Mesothelial cell of epicardium (in vitro differentiated cells): ENCODE data around the gene FITM1. TPM values are rescaled to one million over a fixed set of nuclear protein-coding genes. Genes with fewer than 3 reads are reported as not detected.

Experiments
- DNase-seq, 2 experiments: peaks; one replicate each; pipeline ENCODE4 v3.0.0; 2021; ENCODE audit warnings: low spot score in 2 of 2; ENCODE audit not compliant: unreplicated experiment in 2 of 2
- H3K27ac Mint-ChIP-seq: 2 replicates; pipeline ENCODE4 v1.8.0; 2021; ENCODE audit warnings: mixed read lengths
- H3K27me3 Mint-ChIP-seq: 2 replicates; pipeline ENCODE4 v1.8.0; 2021; ENCODE audit warnings: low read depth, mixed read lengths
- H3K36me3 Mint-ChIP-seq: 2 replicates; pipeline ENCODE4 v1.8.0; 2021; ENCODE audit warnings: mixed read lengths
- H3K4me1 Mint-ChIP-seq: 2 replicates; pipeline ENCODE4 v1.8.0; 2021; ENCODE audit warnings: mixed read lengths
- H3K4me3 Mint-ChIP-seq: 2 replicates; pipeline ENCODE4 v1.8.0; 2021; ENCODE audit warnings: mild to moderate bottlenecking, moderate library complexity, mixed read lengths
- H3K9me3 Mint-ChIP-seq: 2 replicates; pipeline ENCODE4 v1.8.0; 2021; ENCODE audit warnings: mixed read lengths
- total RNA-seq: library from RNA; stranded (reverse); gene quantifications from 3 replicates; pipeline ENCODE4 v1.2.1, GENCODE V29; 2021
- TF ChIP-seq, protein P1 (sequence below): fragments of 200-600 bp; sonication (generic); IDR thresholded peaks from one replicate; pipeline ENCODE4 v1.5.0; 2021; ENCODE audit warnings: antibody characterized with exemption; ENCODE audit not compliant: unreplicated experiment

FITM1 gene
- total RNA-seq, 1 donor from 2014 or later, result 1.5 TPM

GRCh38 chr14:24141097-24141880 lies 10.8 kb downstream of the FITM1 start, which contains the start of gene EMC9:
TSS of gene EMC9 (minus strand) at chr14:24141591. CDS start at chr14:24141304, 287 bp downstream.
- Mint-ChIP-seq H3K27ac (peak within 1 kb of the TSS; percentile 97), H3K36me3 (peaks cover 10% of the 10 kb centered on the region), H3K9me3 (no peaks in the 10 kb centered on the region), H3K4me3 (peak within 1 kb of the TSS; percentile 93), H3K27me3 (no peaks in the 10 kb centered on the region), H3K4me1 (peaks cover 53% of the 10 kb centered on the region)
- peak; percentile 98 to 99 for DNase-seq
- TF ChIP-seq, protein P1, sequence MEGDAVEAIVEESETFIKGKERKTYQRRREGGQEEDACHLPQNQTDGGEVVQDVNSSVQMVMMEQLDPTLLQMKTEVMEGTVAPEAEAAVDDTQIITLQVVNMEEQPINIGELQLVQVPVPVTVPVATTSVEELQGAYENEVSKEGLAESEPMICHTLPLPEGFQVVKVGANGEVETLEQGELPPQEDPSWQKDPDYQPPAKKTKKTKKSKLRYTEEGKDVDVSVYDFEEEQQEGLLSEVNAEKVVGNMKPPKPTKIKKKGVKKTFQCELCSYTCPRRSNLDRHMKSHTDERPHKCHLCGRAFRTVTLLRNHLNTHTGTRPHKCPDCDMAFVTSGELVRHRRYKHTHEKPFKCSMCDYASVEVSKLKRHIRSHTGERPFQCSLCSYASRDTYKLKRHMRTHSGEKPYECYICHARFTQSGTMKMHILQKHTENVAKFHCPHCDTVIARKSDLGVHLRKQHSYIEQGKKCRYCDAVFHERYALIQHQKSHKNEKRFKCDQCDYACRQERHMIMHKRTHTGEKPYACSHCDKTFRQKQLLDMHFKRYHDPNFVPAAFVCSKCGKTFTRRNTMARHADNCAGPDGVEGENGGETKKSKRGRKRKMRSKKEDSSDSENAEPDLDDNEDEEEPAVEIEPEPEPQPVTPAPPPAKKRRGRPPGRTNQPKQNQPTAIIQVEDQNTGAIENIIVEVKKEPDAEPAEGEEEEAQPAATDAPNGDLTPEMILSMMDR, result peak; percentile 19

GRCh38 chr14:24143511-24143910 lies 13.1 kb downstream of the FITM1 start:
- TF ChIP-seq, protein P1, result no peak
- Mint-ChIP-seq H3K27me3 (no peaks in the 10 kb centered on the region), H3K9me3 (no peaks in the 10 kb centered on the region), H3K27ac (no peak overlapping the region), H3K4me3 (no peak overlapping the region), H3K36me3 (peaks cover 4% of the 10 kb centered on the region), H3K4me1 (peaks cover 47% of the 10 kb centered on the region)
- DNase-seq, result no peak

DNA sequence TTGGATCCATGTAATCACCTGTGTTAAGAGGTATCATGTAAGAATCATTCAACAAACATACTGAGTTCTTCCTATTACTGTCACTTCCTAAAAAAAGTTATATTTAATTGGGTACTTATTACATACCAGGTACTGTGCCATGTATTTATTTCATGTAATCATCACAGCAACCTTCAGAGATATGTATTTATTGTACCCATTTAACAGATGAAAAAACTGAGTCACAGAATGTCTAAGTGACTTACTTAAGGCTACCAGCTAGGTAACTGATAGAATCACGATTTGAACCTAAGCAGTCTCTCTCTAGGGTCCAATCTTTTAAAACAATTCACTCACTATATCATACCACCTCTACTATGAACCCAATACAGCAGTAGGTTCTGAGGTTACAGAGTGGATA lies 14.0 kb downstream of the FITM1 start:
- H3K36me3 Mint-ChIP-seq, result peaks cover 3% of the 10 kb centered on the region
- H3K4me1 Mint-ChIP-seq, result peaks cover 46% of the 10 kb centered on the region
- H3K27ac Mint-ChIP-seq, result no peak overlapping the region
- H3K9me3 Mint-ChIP-seq, result no peaks in the 10 kb centered on the region
- H3K27me3 Mint-ChIP-seq, result no peaks in the 10 kb centered on the region
- TF ChIP-seq, protein P1, result no peak
- DNase-seq, result no peak
- H3K4me3 Mint-ChIP-seq, result no peak overlapping the region

DNA sequence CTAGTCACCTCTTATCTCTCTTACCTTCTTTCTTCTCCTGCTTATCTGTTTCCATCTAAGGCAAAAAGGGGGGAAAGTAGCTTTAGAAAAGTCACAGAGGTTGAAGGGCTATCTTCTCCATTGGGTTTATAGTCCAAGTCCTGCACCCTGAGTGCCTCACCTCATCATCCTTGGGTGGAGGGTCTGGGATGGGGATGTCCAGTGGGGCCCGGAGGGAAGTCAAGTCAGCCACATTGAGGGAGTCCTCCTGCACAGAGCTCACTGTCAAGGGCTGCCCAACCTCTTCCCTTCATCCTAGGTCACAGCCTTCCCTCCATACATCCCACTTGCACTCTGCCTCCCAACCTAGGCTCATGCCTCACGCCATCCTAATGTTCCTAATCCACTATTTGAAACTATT lies 14.8 kb downstream of the FITM1 start:
- Mint-ChIP-seq H3K27me3 (no peaks in the 10 kb centered on the region), H3K9me3 (no peaks in the 10 kb centered on the region), H3K36me3 (peaks cover 6% of the 10 kb centered on the region), H3K4me3 (peak overlapping the region; percentile 99), H3K27ac (peak overlapping the region; percentile 99), H3K4me1 (peaks cover 41% of the 10 kb centered on the region)
- DNase-seq, result no peak
- TF ChIP-seq, protein P1, result no peak

- peaks cover 12% of the 10 kb centered on the region for H3K36me3 Mint-ChIP-seq
- DNase-seq, result no peak
- no peaks in the 10 kb centered on the region for H3K9me3 Mint-ChIP-seq
- TF ChIP-seq, protein P1, result no peak
- peak overlapping the region; percentile 99 for H3K4me3 Mint-ChIP-seq
- H3K4me1 Mint-ChIP-seq, result peaks cover 41% of the 10 kb centered on the region
- H3K27ac Mint-ChIP-seq, result peak overlapping the region; percentile 99
- no peaks in the 10 kb centered on the region for H3K27me3 Mint-ChIP-seq
Observed at GRCh38 chr14:24145690-24146452, 15.4 kb downstream of the FITM1 start.
